ENCODE results near the gene CIP2A.

CIP2A gene

GRCh38 chr3:108528459-108529252 is 60.6 kb downstream of the CIP2A start:
- Histone ChIP-seq H3K9me3 (ENCODE audit: insufficient read depth, low read depth, low read length) (no peaks in the 10 kb centered on the region), H3K4me3 (ENCODE audit: low read length) (no peak overlapping the region), H3K36me3 (ENCODE audit: insufficient read depth, low read length) (no peaks in the 10 kb centered on the region), H3K27ac (ENCODE audit: low read depth, low read length) (no peak overlapping the region), H3K4me1 (ENCODE audit: insufficient read depth, low read length) (no peaks in the 10 kb centered on the region; the same call in 1 of the 2 replicates), H3K27me3 (ENCODE audit: insufficient read depth, low read length) (no peaks in the 10 kb centered on the region), H3K9ac (ENCODE audit: low read depth, low read length) (no peak overlapping the region)
- 100% methylated on average over 2 of the region's 3 CpGs for WGBS

- H3K27me3 ChIP-seq (ENCODE audit: insufficient read depth, low read length): no peaks in the 10 kb centered on the region
- H3K36me3 ChIP-seq (ENCODE audit: insufficient read depth, low read length): no peaks in the 10 kb centered on the region
- H3K9ac ChIP-seq (ENCODE audit: low read depth, low read length): no peak overlapping the region
- no peaks in the 10 kb centered on the region for H3K9me3 ChIP-seq (ENCODE audit: insufficient read depth, low read depth, low read length)
- no peaks in the 10 kb centered on the region; the same call in 1 of the 2 replicates for H3K4me1 ChIP-seq (ENCODE audit: insufficient read depth, low read length)
- no CpG with 5 or more reads among the region's 2 CpGs for WGBS
- H3K27ac ChIP-seq (ENCODE audit: low read depth, low read length): no peak overlapping the region
- no peak overlapping the region for H3K4me3 ChIP-seq (ENCODE audit: low read length)
Measured at GRCh38 chr3:108527817-108528216, 61.4 kb downstream of the CIP2A start.

GRCh38 chr3:108527109-108527508 is 62.1 kb downstream of the CIP2A start:
- Histone ChIP-seq H3K9ac (ENCODE audit: low read depth, low read length) (no peak overlapping the region), H3K9me3 (ENCODE audit: insufficient read depth, low read depth, low read length) (no peaks in the 10 kb centered on the region), H3K36me3 (ENCODE audit: insufficient read depth, low read length) (no peaks in the 10 kb centered on the region), H3K4me1 (ENCODE audit: insufficient read depth, low read length) (no peaks in the 10 kb centered on the region; the same call in 1 of the 2 replicates), H3K27me3 (ENCODE audit: insufficient read depth, low read length) (no peaks in the 10 kb centered on the region), H3K27ac (ENCODE audit: low read depth, low read length) (no peak overlapping the region), H3K4me3 (ENCODE audit: low read length) (no peak overlapping the region)

GRCh38 chr3:108525971-108526370 is 63.3 kb downstream of the CIP2A start:
- Histone ChIP-seq H3K27me3 (ENCODE audit: insufficient read depth, low read length) (no peaks in the 10 kb centered on the region), H3K4me1 (ENCODE audit: insufficient read depth, low read length) (no peaks in the 10 kb centered on the region; the same call in 1 of the 2 replicates), H3K4me3 (ENCODE audit: low read length) (no peak overlapping the region), H3K36me3 (ENCODE audit: insufficient read depth, low read length) (no peaks in the 10 kb centered on the region), H3K9ac (ENCODE audit: low read depth, low read length) (no peak overlapping the region), H3K9me3 (ENCODE audit: insufficient read depth, low read depth, low read length) (no peaks in the 10 kb centered on the region), H3K27ac (ENCODE audit: low read depth, low read length) (no peak overlapping the region)
- 92% methylated on average over 2 of the region's 2 CpGs for WGBS

- no peaks in the 10 kb centered on the region for H3K36me3 ChIP-seq (ENCODE audit: insufficient read depth, low read length)
- H3K27me3 ChIP-seq (ENCODE audit: insufficient read depth, low read length): no peaks in the 10 kb centered on the region
- no peak overlapping the region for H3K27ac ChIP-seq (ENCODE audit: low read depth, low read length)
- 100% methylated on average over 1 of the region's 2 CpGs for WGBS
- no peak overlapping the region for H3K9ac ChIP-seq (ENCODE audit: low read depth, low read length)
- H3K4me3 ChIP-seq (ENCODE audit: low read length): no peak overlapping the region
- H3K9me3 ChIP-seq (ENCODE audit: insufficient read depth, low read depth, low read length): no peaks in the 10 kb centered on the region
- no peaks in the 10 kb centered on the region; the same call in 1 of the 2 replicates for H3K4me1 ChIP-seq (ENCODE audit: insufficient read depth, low read length)
Measured at GRCh38 chr3:108525256-108525655, 64.0 kb downstream of the CIP2A start.

- Histone ChIP-seq H3K36me3 (ENCODE audit: insufficient read depth, low read length) (no peaks in the 10 kb centered on the region), H3K27me3 (ENCODE audit: insufficient read depth, low read length) (no peaks in the 10 kb centered on the region), H3K27ac (ENCODE audit: low read depth, low read length) (no peak overlapping the region), H3K4me1 (ENCODE audit: insufficient read depth, low read length) (no peaks in the 10 kb centered on the region; the same call in 1 of the 2 replicates), H3K9ac (ENCODE audit: low read depth, low read length) (no peak overlapping the region), H3K9me3 (ENCODE audit: insufficient read depth, low read depth, low read length) (no peaks in the 10 kb centered on the region), H3K4me3 (ENCODE audit: low read length) (no peak overlapping the region)
- WGBS: 88% methylated on average over 2 of the region's 2 CpGs
Measured at GRCh38 chr3:108524537-108524936, 64.7 kb downstream of the CIP2A start.

GRCh38 chr3:108518895-108519294 is 70.3 kb downstream of the CIP2A start:
- H3K27ac ChIP-seq (ENCODE audit: low read depth, low read length): no peak overlapping the region
- 88% methylated on average over 1 of the region's 1 CpG for WGBS
- H3K9ac ChIP-seq (ENCODE audit: low read depth, low read length): no peak overlapping the region
- no peak overlapping the region for H3K4me3 ChIP-seq (ENCODE audit: low read length)
- no peaks in the 10 kb centered on the region for H3K27me3 ChIP-seq (ENCODE audit: insufficient read depth, low read length)
- no peaks in the 10 kb centered on the region for H3K9me3 ChIP-seq (ENCODE audit: insufficient read depth, low read depth, low read length)
- no peaks in the 10 kb centered on the region for H3K4me1 ChIP-seq (ENCODE audit: insufficient read depth, low read length)
- H3K36me3 ChIP-seq (ENCODE audit: insufficient read depth, low read length): no peaks in the 10 kb centered on the region

- no peak overlapping the region for H3K4me3 ChIP-seq (ENCODE audit: low read length)
- H3K36me3 ChIP-seq (ENCODE audit: insufficient read depth, low read length): no peaks in the 10 kb centered on the region
- no peaks in the 10 kb centered on the region for H3K27me3 ChIP-seq (ENCODE audit: insufficient read depth, low read length)
- H3K9ac ChIP-seq (ENCODE audit: low read depth, low read length): no peak overlapping the region
- H3K4me1 ChIP-seq (ENCODE audit: insufficient read depth, low read length): no peaks in the 10 kb centered on the region
- WGBS: 77% methylated on average over 2 of the region's 2 CpGs
- no peaks in the 10 kb centered on the region for H3K9me3 ChIP-seq (ENCODE audit: insufficient read depth, low read depth, low read length)
- H3K27ac ChIP-seq (ENCODE audit: low read depth, low read length): no peak overlapping the region
Measured at GRCh38 chr3:108516881-108517280, 72.4 kb downstream of the CIP2A start.

- Histone ChIP-seq H3K4me1 (ENCODE audit: insufficient read depth, low read length) (no peaks in the 10 kb centered on the region; the same call in 1 of the 2 replicates), H3K9me3 (ENCODE audit: insufficient read depth, low read depth, low read length) (no peaks in the 10 kb centered on the region), H3K9ac (ENCODE audit: low read depth, low read length) (no peak overlapping the region), H3K4me3 (ENCODE audit: low read length) (no peak overlapping the region), H3K27me3 (ENCODE audit: insufficient read depth, low read length) (no peaks in the 10 kb centered on the region), H3K27ac (ENCODE audit: low read depth, low read length) (no peak overlapping the region), H3K36me3 (ENCODE audit: insufficient read depth, low read length) (no peaks in the 10 kb centered on the region)
- 95% methylated on average over 3 of the region's 3 CpGs for WGBS
Measured at GRCh38 chr3:108513961-108514360, 75.3 kb downstream of the CIP2A start.

GRCh38 chr3:108512671-108513070 is 76.6 kb downstream of the CIP2A start:
- H3K27ac ChIP-seq (ENCODE audit: low read depth, low read length): no peak overlapping the region
- H3K36me3 ChIP-seq (ENCODE audit: insufficient read depth, low read length): no peaks in the 10 kb centered on the region
- no peak overlapping the region for H3K4me3 ChIP-seq (ENCODE audit: low read length)
- WGBS: 89% methylated on average over 2 of the region's 2 CpGs
- H3K9ac ChIP-seq (ENCODE audit: low read depth, low read length): no peak overlapping the region
- no peaks in the 10 kb centered on the region for H3K27me3 ChIP-seq (ENCODE audit: insufficient read depth, low read length)
- H3K9me3 ChIP-seq (ENCODE audit: insufficient read depth, low read depth, low read length): no peaks in the 10 kb centered on the region
- H3K4me1 ChIP-seq (ENCODE audit: insufficient read depth, low read length): no peaks in the 10 kb centered on the region; the same call in none of the 2 replicates

GRCh38 chr3:108511490-108511889 is 77.7 kb downstream of the CIP2A start:
- H3K9ac ChIP-seq (ENCODE audit: low read depth, low read length): no peak overlapping the region
- no peaks in the 10 kb centered on the region for H3K27me3 ChIP-seq (ENCODE audit: insufficient read depth, low read length)
- H3K9me3 ChIP-seq (ENCODE audit: insufficient read depth, low read depth, low read length): no peaks in the 10 kb centered on the region
- no peak overlapping the region for H3K27ac ChIP-seq (ENCODE audit: low read depth, low read length)
- no peaks in the 10 kb centered on the region for H3K36me3 ChIP-seq (ENCODE audit: insufficient read depth, low read length)
- no peak overlapping the region for H3K4me3 ChIP-seq (ENCODE audit: low read length)
- H3K4me1 ChIP-seq (ENCODE audit: insufficient read depth, low read length): no peaks in the 10 kb centered on the region; the same call in none of the 2 replicates
